HepG2 (cell line): ENCODE measurements around the gene PDE6C.

Experiments used
- CCAR2 ChIP-seq: fragments of 200-400 bp; formaldehyde crosslinking; optimal IDR thresholded peaks from 2 replicates; pipeline ENCODE3; 2018; ENCODE audit warnings: low read depth, mild to moderate bottlenecking, low read length, moderate library complexity
- CTCF ChIP-seq: sonication (generic); formaldehyde crosslinking; IDR thresholded peaks from 2 replicates; pipeline ENCODE4 v1.5.0; 2020; ENCODE audit warnings: mild to moderate bottlenecking, missing genetic modification reagents, moderate library complexity
- HMGXB4 ChIP-seq, 2 experiments: sonication (generic) in 1 of 2; formaldehyde crosslinking in 1 of 2; IDR thresholded peaks; 2 replicates each; pipeline versions ENCODE4 v1.4.0 to v1.6.1; 2018 to 2020; ENCODE audit warnings: missing genetic modification reagents in 2 of 2, borderline replicate concordance in 1 of 2, low read depth in 1 of 2, mild to moderate bottlenecking in 1 of 2, missing biosample characterization in 1 of 2
- KMT2B ChIP-seq: IDR thresholded peaks from 2 replicates; pipeline ENCODE4 v1.6.1; 2016; ENCODE audit warnings: missing genetic modification reagents, missing compliant biosample characterization
- MAFG ChIP-seq: sonication (generic); formaldehyde crosslinking; IDR thresholded peaks from 2 replicates; pipeline ENCODE4 v1.5.1; 2020; ENCODE audit warnings: mild to moderate bottlenecking, missing genetic modification reagents
- PCBP2 ChIP-seq: fragments of 200-400 bp; formaldehyde crosslinking; optimal IDR thresholded peaks from 2 replicates; pipeline ENCODE3; 2018; ENCODE audit warnings: low read length, low read depth; ENCODE audit not compliant: poor library complexity, severe bottlenecking
- POLR2AphosphoS5 ChIP-seq: IDR thresholded peaks from 2 replicates; pipeline ENCODE4 v1.6.1; 2012; ENCODE audit warnings: low read depth, low read length
- RAD21 ChIP-seq: fragments of 450-650 bp; formaldehyde crosslinking; IDR thresholded peaks from 2 replicates; pipeline ENCODE4 v1.5.0; 2020; ENCODE audit warnings: mild to moderate bottlenecking
- ZC3H4 ChIP-seq: sonication (generic); formaldehyde crosslinking; IDR thresholded peaks from 2 replicates; pipeline ENCODE4 v1.4.0; 2020; ENCODE audit warnings: missing genetic modification reagents, borderline replicate concordance

- TF ChIP-seq ZC3H4 (CRISPR knock-in tag) (no peak), RAD21 (no peak), CCAR2 (no peak), POLR2AphosphoS5 (no peak), KMT2B (CRISPR knock-in tag) (no peak), CTCF (CRISPR knock-in tag) (no peak), PCBP2 (no peak), MAFG (CRISPR knock-in tag) (no peak), HMGXB4 (CRISPR knock-in tag; IDR thresholded peaks at IDR 0.05; ENCODE audit: borderline replicate concordance in 1 of 2, low read depth in 1 of 2) (no peak)
Observed at GRCh38 chr10:93604146-93604545, 8.2 kb upstream of the PDE6C start.
